ENCODE results near the gene SERTAD1. TPM values are rescaled to one million over a fixed set of nuclear protein-coding genes. Genes with fewer than 3 reads are reported as not detected.
"Not testable (repeated sequence)": the region's sequence is repeated elsewhere in the genome, so short reads cannot be mapped to it uniquely, and the experiment has no call there.

Gene SERTAD1
- total and polyA plus RNA-seq, 11 donors = 7.6 to 40.2 (median 11.5) TPM

DNA sequence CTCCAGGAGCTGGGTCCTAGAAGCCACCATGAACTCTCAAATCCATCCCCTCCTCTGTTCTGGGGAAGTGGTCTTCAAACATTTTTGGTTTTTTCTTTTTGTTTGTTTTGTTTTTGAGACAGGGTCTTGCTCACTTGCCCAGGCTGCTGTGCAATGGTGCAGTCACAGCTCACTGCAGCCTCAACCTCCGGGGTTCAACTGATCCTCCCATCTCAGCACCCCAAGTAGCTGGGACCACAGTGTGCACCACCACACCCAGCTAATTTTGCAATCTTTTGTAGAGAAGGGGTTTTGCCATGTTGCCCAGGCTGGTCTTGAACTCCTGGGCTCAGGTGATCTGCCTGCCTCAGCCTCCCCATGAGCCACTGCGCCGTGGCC, 32.8 kb upstream of the SERTAD1 start:
- Histone ChIP-seq H3K27ac (no peak overlapping the region), H3K4me3 (no peak overlapping the region), H3K9me3 (no peaks in the 10 kb centered on the region), H3K27me3 (no peaks in the 10 kb centered on the region), H3K4me1 (peaks cover 0 to 25% (median 0%) of the 10 kb centered on the region in 12 donors), H3K36me3 (peaks cover 0 to 39% (median 23%) of the 10 kb centered on the region in 9 donors)
- whole genome bisulfite sequencing, 4 donors = 97 to 99% (median 97%) methylated on average over 3 of the region's 3 CpGs
- ATAC-seq (no peak), DNase-seq (no peak)
- intact Hi-C loops (cut with DNase I) = no loop called here
- TF ChIP-seq, protein P1, sequence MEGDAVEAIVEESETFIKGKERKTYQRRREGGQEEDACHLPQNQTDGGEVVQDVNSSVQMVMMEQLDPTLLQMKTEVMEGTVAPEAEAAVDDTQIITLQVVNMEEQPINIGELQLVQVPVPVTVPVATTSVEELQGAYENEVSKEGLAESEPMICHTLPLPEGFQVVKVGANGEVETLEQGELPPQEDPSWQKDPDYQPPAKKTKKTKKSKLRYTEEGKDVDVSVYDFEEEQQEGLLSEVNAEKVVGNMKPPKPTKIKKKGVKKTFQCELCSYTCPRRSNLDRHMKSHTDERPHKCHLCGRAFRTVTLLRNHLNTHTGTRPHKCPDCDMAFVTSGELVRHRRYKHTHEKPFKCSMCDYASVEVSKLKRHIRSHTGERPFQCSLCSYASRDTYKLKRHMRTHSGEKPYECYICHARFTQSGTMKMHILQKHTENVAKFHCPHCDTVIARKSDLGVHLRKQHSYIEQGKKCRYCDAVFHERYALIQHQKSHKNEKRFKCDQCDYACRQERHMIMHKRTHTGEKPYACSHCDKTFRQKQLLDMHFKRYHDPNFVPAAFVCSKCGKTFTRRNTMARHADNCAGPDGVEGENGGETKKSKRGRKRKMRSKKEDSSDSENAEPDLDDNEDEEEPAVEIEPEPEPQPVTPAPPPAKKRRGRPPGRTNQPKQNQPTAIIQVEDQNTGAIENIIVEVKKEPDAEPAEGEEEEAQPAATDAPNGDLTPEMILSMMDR (IDR thresholded peaks at IDR 0.05) = no peak
- no peak for TF ChIP-seq POLR2A (IDR thresholded peaks at IDR 0.05)

DNA sequence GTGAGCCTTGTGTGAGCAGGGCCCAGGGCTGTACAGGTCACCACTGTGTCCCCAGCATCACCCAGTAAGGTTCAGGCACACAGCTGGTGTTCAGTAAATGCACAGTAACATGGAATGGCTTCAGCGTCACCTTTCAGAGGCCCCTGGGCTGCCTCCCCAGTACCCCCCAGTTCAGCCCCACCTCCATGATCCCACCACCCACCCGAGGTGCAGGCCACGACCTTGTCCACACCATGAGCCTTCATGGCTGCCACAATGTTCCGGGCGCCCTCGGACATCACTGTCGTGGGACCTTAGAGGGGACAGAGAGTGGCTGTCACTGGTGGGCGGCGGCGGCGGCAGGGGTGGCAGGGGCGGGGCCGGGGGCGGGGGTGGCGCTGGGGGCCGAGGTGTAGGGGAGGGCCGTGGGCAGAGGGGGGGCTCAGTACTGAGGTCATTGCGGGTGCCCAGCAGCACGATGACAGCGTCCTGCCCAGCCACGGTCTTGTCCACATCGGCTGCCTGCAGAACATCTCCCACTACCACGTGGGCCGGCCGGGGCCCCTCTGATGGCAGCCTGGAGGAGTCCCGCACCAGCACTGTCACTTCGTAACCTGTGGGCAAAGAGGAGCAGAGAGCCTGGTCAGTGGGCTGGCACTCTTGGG, 32.3 kb upstream of the SERTAD1 start:
- H3K36me3 ChIP-seq = peaks cover 0 to 43% (median 24%) of the 10 kb centered on the region in 9 donors

DNA sequence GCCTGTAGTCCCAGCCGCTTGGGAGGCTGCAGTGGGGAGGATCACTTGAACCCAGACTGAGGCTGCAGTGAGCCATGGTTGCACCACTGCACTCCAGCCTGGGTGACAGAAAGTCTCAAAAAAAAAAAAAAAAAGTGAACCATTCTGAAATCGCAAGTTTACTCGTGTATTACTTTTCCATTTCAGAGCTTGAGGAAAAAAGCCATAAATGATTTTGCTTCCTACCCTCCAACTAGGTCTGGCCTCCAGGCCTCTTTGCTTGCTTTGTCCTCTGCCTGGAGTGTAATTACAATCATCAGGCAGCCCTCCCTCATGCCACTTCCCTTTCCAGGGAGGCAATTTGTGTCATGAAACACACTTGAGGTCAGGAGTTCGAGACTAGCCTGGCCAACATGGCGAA, 31.3 kb upstream of the SERTAD1 start:
- no peak for ATAC-seq
- H3K4me3 ChIP-seq = no peak overlapping the region
- H3K4me1 ChIP-seq = peaks cover 0 to 15% (median 0%) of the 10 kb centered on the region in 12 donors
- DNase-seq = no peak
- WGBS, 4 donors = 82 to 96% (median 92%) methylated on average over 5 of the region's 5 CpGs
- TF ChIP-seq, protein P1 (IDR thresholded peaks at IDR 0.05) = no peak
- TF ChIP-seq POLR2A (IDR thresholded peaks at IDR 0.05) = no peak
- H3K27me3 ChIP-seq = no peaks in the 10 kb centered on the region
- intact Hi-C loops (cut with DNase I) = no loop called here
- H3K27ac ChIP-seq = no peak overlapping the region
- H3K9me3 ChIP-seq = no peaks in the 10 kb centered on the region
- H3K36me3 ChIP-seq = peaks cover 0 to 47% (median 24%) of the 10 kb centered on the region in 9 donors

More for the DNA sequence above, 32.3 kb upstream of the SERTAD1 start:
- 87 to 92% (median 89%) methylated on average over 9 to 27 of the region's 27 CpGs for WGBS, 4 donors
- Histone ChIP-seq H3K9me3 (no peaks in the 10 kb centered on the region), H3K4me1 (peaks cover 0 to 23% (median 0%) of the 10 kb centered on the region in 12 donors), H3K27ac (no peak overlapping the region), H3K4me3 (no peak overlapping the region), H3K27me3 (no peaks in the 10 kb centered on the region)
- ATAC-seq (no peak), DNase-seq (no peak)
- intact Hi-C loops (cut with DNase I) = no loop called here
- TF ChIP-seq, protein P1 (IDR thresholded peaks at IDR 0.05) = no peak
- TF ChIP-seq POLR2A (IDR thresholded peaks at IDR 0.05) = no peak

DNA sequence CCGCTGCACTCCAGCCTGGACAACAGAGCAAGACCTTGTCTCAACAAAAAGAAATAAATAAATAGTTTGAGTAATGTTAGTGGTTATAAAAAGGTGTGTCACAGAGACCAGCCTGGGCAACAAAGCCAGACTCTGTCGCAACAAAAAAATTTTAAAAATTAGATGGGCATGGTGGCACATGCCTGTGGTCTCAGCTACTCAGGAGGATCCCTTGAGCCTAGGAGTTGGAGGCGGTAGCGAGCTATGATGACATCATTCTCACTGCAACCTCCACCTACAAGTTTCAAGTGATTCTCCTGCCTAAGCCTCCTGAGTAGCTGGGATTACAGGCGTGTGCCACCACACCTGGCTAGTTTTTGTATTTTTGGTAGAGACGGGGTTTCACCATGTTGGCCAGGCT, 28.2 kb upstream of the SERTAD1 start:
- DNase-seq, H3K27ac ChIP-seq, H3K4me1 ChIP-seq: not testable (repeated sequence)

More for the DNA sequence above, 28.2 kb upstream of the SERTAD1 start:
- H3K36me3 ChIP-seq = peaks cover 0 to 60% (median 35%) of the 10 kb centered on the region in 9 donors
- intact Hi-C loops (cut with DNase I); ATAC-seq; H3K9me3 ChIP-seq; H3K27me3 ChIP-seq; H3K4me3 ChIP-seq: not testable (repeated sequence)
- 94 to 99% (median 96%) methylated on average over 6 of the region's 6 CpGs for WGBS, 4 donors

All from heart left ventricle (tissue), 16 donors.